NCI-H82 treated with DMSO at 0.1 percent for 48 hours (cell line): ENCODE results near the gene PDPK1.
A peak's percentile ranks its signal among the peaks of the same experiment; 100 is the strongest.
"Not testable (repeated sequence)": the region's sequence is repeated elsewhere in the genome, so short reads cannot be mapped to it uniquely, and the experiment has no call there.

Experiments used
- DNase-seq: peaks from one replicate; lab custom pipeline; 2025; ENCODE audit not compliant: unreplicated experiment; lab: John Stamatoyannopoulos, UW

Gene PDPK1

DNA sequence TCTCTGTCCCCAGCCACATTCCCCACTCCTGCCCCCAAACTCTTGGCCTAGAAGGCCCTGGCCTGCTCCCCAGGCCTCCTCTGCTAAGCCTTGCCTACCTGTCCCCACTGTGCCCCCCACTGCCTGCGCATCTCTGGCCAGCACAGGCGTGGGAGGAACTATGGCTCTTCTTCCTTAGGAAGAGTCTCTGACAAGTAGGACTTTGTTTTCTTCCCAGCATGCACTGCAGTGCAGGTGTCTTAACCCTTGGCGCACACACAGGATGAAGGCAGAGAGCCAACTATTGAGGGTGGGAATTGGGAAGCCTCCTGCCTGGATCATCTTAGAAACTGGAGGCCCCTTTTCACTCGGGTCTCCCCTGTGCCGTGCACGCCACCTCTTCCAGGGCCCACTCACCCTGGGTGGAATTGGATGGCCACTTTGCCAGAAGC, 14.0 kb upstream of the PDPK1 start:
- DNase-seq: no peak

DNA sequence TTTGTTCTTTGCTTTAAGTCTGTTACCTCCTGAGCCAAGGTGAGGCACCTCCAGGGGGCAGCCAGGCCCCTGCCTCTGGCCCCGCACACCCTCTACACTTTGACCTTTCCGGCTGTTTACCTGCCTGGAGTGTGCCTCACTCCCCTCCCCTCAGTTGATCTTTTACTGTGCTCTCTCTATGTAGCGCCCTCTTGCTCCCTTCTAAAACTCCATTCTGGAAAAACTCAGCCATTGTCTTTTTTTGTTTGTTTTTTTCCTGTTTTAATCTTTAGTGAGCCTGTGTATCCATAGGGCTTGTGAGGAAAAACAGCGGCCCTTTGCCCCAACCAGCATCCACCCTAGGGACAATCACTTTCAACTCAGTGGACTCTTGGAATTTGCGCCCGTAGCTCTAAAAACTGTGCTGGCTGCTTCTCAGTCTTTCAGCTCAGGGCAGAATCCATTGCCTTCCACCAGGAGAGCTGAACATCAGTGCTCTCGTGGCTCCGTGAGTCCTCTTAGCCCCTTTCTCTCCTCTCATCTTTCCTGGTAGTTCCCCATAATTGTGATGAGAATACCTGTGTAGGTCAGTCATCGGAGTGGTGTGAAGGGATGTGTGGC, 13.4 kb upstream of the PDPK1 start:
- no peak for DNase-seq

DNA sequence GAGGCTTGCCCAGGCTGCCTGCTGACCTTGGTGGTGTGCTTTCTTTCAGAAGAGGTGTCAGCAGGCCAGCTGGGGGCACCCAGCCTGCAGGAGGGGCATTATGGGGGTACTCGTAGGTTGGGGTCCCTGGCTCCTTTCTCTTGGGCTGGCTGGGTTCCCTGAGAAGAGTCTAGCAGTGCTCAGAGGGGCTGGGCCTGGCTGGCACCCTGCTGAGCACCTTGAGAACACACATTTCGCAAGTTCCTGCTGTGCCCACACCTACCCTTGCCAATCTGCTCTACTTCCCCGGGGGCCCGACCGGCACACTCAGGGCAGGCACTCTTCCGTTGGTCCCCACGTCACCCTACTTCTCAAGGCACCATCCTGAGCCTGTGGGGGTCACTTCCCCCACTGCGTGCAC, 11.7 kb upstream of the PDPK1 start:
- no peak for DNase-seq

DNA sequence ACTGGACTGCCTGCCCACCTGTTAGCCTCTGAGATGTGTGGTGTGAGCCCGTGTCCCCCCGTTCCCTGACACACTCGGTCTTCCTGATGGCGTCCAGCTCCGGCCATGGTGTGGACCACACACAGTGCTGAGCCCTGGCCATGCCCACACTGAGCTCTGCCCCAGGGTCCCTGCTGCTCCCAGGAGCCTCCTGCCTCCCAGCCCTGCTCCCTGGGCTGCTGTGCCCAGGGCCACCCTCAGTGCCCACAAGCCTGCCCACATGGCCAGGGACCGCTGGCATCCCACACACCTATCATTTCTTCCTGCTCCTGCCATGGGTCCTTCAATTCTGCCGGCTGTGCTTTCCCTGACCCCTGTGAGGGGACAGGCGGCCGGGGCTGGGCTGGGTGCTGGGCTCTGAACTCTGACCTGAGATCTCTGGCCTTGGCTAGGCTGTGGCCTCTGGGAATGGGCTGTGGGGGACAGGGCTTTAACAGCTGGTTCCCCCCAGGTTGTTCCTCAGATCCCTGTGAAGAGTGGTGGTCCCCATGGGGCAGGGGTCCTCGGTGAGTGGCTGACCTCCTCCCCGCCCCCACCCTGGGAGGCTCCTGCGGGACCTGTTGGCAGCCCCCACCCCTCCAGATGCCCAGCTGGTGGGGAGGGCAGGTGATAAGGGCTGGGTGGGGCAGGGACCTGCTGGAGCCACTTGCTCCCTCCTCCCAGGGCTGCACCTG, 10.6 kb upstream of the PDPK1 start:
- no peak for DNase-seq

DNA sequence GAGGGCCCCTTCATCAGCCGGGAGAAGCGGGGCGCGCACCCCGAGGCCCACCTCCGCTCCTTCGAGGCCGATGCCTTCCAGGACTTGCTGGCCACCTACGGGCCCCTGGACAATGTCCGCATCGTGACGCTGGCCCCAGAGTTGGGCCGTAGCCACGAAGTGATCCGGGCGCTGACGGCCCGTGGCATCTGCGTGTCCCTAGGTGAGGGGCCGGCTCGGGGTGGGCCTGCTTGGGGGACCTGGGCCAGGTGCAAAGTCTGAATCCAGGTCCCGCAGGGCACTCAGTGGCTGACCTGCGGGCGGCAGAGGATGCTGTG, 10.1 kb upstream of the PDPK1 start:
- DNase-seq: no peak

DNA sequence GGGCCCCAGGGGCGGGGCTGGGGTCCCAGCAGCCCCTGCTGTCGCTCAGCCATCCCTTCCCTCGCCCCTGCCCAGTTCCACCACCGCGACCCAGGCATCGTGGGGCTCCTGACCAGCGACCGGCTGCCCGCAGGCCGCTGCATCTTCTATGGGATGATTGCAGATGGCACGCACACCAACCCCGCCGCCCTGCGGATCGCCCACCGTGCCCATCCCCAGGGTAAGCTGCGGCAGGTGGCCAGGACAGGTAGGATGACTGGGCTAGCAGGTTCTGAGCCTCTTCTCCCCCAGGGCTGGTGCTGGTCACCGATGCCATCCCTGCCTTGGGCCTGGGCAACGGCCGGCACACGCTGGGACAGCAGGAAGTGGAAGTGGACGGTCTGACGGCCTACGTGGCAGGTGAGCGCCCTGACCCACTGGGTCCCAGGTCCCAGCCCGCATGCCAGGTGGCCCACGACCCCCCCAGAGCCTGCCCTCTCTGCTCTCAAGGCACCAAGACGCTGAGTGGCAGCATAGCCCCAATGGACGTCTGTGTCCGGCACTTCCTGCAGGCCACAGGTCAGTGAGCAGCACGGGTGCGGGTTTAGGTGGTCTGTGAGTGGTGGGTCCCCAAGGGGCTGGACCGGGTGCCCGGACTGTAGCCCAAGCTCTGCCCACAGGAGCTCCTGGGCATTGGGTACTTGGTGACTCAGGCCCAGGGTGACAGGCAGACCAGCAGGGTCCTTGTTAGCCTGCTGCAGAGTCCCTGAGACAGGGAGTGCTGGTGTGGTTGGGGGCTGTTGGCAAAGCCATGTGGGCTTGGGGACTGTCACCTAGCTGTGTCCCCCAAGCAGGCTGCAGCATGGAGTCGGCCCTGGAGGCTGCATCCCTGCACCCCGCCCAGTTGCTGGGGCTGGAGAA, 9.4 kb upstream of the PDPK1 start:
- no peak for DNase-seq

DNA sequence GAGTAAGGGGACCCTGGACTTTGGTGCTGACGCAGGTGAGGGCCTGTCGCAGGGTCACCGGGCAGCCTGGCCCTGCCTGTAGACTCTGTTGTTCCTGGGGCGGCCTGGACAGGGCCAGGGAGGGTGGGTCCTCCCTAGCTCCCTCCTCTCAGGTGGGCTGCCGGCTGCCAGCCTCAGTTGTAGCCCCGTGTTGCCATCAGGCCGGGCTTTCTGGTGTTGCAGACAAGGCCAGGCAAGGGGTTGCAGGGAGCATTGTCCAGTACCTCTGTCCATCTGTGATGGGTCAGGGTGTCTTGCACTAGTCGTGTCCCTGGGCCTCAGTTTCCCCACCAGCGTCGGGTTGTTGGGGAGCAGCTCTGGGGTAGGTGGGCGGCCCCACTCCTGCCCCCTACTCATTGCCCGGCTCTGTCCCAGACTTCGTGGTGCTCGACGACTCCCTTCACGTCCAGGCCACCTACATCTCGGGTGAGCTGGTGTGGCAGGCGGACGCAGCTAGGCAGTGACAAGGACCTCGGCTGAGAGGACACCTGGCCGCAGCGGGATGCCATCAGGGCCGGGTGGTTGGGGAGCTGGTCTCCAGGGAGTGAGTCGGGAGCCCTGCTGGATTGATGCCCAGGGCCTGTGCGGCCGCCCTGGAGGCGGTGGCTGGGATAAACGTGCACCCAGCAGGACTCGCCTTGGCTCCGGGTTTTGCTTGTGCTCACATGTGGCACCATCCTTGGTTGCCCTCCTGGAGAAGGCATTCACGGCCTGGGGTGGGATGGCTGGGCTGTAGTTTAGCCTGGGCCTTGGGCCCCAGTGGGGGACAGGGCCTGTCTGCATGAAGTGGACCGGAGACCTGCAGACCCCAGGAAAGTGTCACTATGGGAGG, 8.5 kb upstream of the PDPK1 start:
- DNase-seq: no peak

DNA sequence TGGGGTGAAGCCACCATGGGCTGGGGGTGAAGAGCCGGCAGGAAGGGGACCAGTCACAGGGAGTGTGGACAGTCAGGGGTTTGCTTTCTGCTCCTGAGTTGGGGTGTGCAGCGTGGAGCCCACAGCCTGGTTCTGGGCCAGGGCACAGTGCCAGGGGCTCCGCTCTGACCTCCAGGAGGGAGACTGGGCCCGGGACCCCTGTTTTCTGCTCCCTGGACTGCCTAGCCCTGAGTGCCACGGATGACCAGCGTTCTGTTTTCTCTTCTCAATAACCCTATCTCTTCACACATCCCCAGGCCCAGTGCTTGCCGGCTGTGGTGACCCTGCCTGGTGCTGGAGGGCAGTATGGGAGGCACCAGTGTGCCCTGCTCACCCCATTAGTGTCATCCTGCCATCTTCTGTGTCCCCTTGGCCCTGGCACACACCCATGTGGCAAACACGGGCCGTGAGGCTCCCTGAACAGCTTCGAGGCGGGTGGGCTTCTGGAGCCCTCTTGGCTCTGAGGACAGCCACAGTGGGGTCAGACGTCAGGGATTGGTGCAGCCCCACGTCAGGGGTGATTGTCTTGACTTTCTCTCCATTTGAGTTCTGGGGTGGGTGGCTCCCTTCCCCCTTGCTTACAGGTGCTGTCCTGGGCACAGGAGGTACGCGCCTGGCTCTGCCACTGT, 7.7 kb upstream of the PDPK1 start:
- no peak for DNase-seq

DNA sequence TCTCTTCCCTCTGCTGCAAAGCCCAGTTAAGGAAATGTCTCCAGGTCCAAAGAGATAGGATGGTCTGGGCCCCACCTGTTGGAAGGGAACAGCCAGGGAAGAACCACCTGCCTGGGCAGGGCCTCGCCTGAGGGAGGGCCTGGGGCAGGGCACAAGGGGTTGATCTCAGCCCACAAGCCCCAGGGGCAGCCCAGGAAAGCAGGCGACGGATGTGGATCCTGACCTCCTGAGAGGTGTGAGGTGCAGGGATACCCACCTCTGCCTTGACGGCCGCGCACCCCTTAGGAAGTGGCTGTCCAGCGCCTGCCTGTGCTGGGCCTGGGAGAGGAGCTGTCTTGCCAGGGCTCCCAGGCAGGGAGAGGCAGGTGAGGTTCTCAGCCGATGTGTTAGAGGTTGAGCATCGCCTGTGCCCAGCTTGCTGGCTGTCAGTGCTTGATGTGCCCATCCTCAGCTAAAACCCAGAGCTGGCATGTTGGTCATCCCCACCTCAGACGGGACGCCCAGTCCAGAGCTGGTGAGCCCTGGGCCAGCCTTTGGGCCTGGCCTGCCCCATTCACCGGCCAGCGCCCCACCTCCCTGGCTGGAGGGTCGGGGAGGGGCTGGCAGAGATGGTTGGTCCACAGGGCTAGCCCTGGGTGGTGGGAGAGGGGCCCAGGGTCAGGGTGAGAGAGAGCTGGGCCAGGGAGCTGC, 7.0 kb upstream of the PDPK1 start:
- no peak for DNase-seq

DNA sequence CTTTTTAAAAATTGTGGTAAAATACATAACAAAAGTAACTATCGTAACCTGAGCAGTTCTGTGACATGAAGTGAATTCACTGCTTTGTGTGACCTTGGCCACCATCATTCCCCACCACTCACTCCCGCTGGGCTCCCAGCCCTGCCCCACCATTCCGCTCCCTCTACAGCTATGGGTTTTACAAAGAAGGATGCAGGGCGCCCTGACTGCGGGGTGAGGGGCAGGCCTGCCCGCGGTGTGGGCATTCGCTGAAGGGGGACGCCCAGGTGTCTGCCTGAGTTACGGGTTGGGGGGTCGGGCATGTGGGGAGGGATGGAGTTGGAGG, 6.5 kb upstream of the PDPK1 start, which contains the start of gene CEMP1:
Gene CEMP1 (minus strand): TSS at position 38 of the 325 bp plus-strand sequence. CDS start 335 bp downstream, outside the sequence.
- DNase-seq: no peak

DNA sequence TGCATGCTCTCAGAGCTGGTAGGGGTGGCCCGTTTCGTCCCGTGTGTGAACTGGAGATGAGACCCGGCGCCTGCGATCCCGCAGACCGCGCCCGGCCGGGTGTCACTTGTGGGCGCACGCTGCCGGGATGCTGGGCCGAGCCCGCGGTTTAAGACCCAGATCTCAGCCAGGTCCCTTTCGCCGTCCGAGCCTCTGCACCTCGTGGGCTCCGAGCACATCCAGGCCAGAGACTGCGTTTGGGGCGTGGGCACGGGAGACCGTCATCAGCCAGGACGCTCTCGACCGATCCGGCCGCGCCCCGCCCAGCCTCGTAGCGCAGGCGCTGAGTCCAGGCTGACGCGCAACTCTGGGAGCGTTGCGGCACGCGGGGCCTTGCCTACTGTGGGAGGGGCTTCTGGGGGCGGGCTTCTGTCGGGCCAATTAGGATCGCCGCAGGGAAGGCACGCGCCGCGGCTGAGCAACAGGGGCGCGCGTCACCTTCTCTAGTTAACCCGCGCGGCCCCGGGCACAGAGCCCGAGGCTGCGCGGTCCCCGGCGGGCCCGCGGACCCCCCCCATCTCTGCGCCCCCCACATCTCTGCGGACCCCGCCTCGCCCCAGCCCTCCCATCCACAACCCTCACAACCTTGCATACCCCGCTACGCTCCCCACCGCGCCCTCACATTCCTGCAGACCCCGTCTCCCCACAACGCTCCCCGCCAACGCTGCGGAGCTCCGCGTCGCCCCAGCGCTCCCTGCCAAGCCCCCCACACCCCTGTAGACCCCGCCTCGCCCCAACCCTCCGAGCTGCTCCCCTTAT, 5.9 kb upstream of the PDPK1 start:
- DNase-seq: peak; percentile 83

DNA sequence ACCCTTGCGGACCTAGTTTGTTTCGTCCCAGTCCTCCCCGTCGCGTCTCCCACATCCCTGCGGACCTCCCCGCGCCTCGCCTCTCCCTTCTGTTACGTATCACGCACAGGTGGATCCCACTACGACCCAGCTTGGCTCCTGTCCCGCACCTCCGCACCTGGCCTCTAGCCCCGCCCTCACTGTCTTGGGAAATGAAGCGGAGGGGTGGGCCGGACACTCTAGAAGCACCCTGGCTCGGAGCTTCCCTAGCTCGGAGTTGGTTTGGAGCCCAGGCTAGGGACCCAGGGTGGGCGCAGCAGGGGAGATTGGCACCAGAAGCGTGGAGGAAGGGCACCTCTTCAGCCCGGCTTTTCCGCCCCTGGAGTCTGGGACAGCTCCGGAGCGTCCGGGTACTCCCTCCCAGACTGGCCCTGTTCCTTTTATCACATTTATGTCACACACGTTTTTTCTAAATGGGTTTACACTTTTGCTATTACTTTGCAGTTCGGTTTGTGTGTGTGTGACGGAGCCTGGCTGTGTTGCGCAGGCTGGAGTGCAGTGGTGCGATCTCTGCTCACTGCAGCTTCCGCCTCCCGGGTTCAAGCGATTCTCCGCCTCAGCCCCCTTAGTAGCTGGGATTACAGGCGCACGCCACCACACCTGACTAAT, 5.2 kb upstream of the PDPK1 start:
- no peak for DNase-seq

DNA sequence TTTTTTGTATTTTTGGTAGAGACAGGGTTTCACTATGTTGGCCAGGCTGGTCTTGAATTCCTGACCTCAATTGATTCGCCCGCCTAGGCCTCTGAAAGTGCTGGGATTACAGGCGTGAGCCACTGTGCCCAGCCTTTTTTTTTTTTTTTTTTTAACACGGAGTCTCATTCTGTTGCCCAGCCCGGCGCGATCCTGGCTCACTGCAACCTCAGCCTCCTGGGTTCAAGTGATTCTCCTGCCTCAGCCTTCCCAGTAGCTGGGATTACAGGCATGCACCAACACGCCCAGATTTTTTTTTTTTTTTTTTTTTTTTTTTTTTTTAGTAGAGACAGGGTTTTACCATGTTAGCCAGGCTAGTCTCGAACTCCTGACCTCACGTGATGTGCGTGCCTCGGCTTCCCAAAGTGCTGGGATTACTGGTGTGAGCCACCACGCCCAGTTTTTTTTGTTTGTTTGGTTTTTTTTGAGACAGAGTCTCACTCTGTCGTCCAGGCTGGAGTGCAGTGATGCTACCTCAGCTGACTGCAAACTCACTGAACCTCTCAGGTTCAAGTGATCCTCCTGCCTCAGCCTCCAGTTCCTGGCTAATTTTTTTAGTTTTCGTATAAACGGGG, 4.6 kb upstream of the PDPK1 start:
- not testable (repeated sequence) for DNase-seq

DNA sequence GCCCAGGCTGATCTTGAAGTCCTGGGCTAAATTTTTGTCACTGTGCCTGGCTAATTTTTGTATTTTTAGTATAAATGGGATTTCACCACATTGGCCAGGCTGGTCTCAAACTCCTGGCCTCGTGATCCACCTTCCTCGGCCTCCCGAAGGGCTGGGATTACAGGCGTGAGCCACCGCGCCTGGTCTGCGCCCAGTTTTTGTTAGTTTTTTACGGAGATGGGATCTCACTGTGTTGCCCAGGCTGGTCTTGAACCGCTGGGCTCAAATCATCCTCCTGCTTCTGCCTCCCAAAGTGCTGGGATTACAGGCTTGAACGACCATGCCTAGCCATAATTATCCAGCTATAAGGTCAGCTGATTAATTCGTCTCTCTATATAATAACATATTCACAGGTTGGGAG, 3.9 kb upstream of the PDPK1 start:
- no peak for DNase-seq

DNA sequence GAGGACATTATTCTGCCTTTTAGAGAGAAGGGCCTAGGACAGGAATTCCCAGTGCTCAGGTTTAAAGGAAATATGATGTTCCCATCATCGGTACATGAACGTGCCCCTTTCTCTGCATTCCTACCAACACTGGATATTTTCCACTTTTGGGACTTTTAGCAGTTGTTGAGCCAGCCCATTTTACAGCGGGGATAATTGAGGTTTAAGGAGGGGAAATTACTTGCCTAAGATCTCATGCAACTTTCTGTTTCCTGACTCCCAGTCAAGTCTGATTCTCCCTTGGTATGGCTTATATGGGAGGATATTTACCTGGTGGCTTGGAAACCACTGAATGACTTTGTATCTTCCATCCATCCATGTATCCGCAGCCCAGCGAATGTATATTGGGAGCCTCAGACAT, 3.5 kb upstream of the PDPK1 start:
- not testable (repeated sequence) for DNase-seq

DNA sequence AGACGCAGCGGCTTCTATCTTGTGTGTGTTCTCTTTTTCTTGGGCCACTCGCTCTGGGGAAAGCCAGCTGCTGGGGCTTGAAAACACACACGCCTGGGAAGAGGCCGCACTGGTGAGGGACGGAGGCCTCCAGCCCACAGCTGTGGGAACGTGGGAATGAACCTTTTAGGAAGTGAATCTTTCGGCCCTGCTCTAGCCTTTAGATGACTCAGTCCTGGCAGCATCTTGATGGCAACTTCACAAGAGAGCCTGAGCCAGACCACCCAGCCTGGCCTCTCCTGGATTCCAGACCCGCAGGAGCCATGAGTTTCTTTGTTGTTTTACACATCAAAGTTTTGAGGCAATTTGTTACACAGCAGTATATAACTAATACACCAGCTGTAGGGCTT, 2.2 kb upstream of the PDPK1 start:
- DNase-seq: no peak

DNA sequence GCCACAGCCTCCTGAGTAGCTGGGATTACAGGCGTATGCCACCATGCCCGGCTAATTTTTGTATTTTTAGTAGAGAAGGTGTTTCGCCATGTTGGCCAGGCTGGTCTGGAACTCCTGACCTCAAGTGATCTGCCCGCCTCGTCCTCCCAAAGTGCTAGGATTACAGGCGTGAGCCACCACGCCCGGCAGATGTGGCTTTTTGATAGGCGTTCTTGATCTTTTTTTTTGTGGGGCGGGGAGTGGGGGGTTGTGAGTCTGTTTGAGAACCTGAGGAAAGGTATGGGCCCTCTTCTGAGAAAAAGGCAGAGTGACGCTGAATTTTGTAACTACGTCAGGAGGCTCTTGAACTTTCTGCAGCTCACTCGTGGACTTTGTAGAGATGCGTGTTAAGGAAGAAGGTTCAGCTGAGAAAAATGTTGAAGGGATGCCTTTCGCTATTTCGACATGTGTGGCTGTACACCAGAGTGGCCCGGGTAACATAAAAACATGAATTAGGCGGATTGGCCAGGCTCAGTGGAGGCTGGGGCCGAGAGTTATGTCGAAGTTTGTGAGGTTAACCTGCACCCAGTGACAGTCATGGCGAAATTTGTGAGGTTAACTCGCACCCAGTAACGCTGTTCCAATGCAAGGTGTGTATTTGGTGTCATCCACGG, 1.5 kb downstream of the PDPK1 start:
- not testable (repeated sequence) for DNase-seq
